Measurements from ENCODE around the gene ZC3H10. TPM values are rescaled to one million over a fixed set of nuclear protein-coding genes. Genes with fewer than 3 reads are reported as not detected.

Gene ZC3H10
- total RNA-seq, 4 donors from 2014 or later, result 3.1 to 9.1 (median 3.7) TPM

DNA sequence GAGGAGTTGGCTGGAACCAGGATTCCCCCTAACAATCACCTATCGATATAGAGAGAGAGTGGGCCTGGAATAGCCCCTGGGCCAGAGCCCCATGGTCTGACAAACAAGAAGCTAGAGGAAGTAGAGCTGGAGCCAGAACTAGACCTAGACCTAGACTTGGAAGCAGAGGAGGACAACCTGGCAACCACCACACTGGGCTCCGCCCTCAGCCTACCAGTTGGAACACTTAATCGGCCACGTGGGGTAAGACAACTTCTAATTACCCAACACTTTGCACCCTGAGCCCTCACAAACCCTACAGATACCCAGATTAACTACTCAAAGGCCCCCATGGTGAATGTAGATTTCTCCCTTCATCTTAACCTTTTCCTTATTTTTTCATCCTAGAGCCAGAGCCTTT, 18.3 kb upstream of the ZC3H10 start:
- Histone ChIP-seq H3K27ac (no peak overlapping the region), H3K36me3 (no peaks in the 10 kb centered on the region), H3K27me3 (no peaks in the 10 kb centered on the region), H3K9me3 (no peaks in the 10 kb centered on the region), H3K4me1 (peaks cover 7 to 12% of the 10 kb centered on the region in 2 donors), H3K4me3 (no peak overlapping the region)
- DNase-seq (no peak), ATAC-seq (no peak)
- TF ChIP-seq CTCF (IDR thresholded peaks at IDR 0.05 in 4 of 5, conservative IDR thresholded peaks at IDR 0.05 in 1 of 5) (no peak), POLR2A (IDR thresholded peaks at IDR 0.05) (no peak)
- intact Hi-C loops (cut with DNase I; ENCODE audit: low total_unique reads), result loop anchor here (5.0 to 10.0 kb wide), 2 partner anchors 102 to 285 kb away; partner anchors contain the start of genes ORMDL2, SARNP and SUOX
- in situ Hi-C loops (cut with MboI; ENCODE audit: low sequenced_read_pairs in 4 of 4), result loop anchor here in 2 of 4 donors (10.0 kb wide), 1 partner anchor 55 kb away; the partner anchor contains the start of gene RPS26 (in 2 of the 2)

DNA sequence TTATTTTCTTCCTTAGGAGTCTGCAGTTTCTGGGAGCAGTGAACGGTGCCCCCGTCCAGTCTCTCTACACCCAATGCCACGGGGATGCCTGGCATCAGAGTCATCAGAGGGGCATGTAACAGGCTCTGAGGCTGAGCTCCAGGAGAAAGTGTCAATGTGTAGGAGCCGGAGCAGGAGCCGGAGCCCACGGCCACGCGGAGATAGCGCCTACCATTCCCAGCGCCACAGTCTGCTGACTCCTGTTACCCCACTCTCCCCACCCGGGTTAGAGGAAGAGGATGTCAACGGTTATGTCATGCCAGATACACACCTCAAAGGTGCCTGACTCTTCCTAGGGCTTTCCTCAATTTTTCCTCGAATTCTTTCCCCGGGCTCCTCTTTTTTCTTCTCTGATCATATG, 17.0 kb upstream of the ZC3H10 start:
- peaks cover 17 to 22% of the 10 kb centered on the region in 2 donors for H3K4me1 ChIP-seq
- intact Hi-C loops (cut with DNase I; ENCODE audit: low total_unique reads) (loop anchor here (5.0 to 10.0 kb wide), 2 partner anchors 104 to 286 kb away; partner anchors contain the start of genes ORMDL2, SARNP and SUOX), in situ Hi-C loops (cut with MboI; ENCODE audit: low sequenced_read_pairs in 4 of 4) (loop anchor here in 2 of 4 donors (10.0 kb wide), 1 partner anchor 56 kb away; the partner anchor contains the start of gene RPS26 (in 2 of the 2))
- no peak overlapping the region for H3K4me3 ChIP-seq
- ATAC-seq, result no peak
- no peaks in the 10 kb centered on the region for H3K36me3 ChIP-seq
- no peaks in the 10 kb centered on the region for H3K9me3 ChIP-seq
- no peak for DNase-seq
- H3K27me3 ChIP-seq, result no peaks in the 10 kb centered on the region
- no peak overlapping the region for H3K27ac ChIP-seq
- TF ChIP-seq CTCF (IDR thresholded peaks at IDR 0.05 in 4 of 5, conservative IDR thresholded peaks at IDR 0.05 in 1 of 5), result no peak
- no peak for TF ChIP-seq POLR2A (IDR thresholded peaks at IDR 0.05)

DNA sequence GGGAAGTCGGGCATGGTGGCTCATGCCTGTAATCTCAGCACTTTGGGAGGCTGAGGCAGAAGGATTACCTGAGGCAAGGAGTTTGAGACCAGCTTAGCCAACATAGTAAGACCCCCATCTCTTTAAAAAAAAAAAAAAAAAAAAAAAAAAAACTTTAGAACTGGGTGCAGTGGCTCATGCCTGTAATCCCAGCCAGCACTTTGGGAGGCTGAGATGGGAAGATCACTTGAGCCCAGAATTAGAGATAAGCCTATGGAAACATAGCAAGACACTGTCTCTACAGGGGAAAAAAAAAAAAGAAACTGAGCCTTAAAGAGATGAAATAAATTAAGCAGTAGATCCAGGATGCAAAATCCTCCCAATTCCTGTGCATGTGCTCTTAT, 15.4 kb upstream of the ZC3H10 start:
- peaks cover 20 to 26% of the 10 kb centered on the region in 2 donors for H3K4me1 ChIP-seq
- in situ Hi-C loops (cut with MboI; ENCODE audit: low sequenced_read_pairs in 4 of 4) (loop anchor here in 2 of 4 donors (10.0 kb wide), 1 partner anchor 58 kb away; the partner anchor contains the start of gene RPS26 (in 2 of the 2)), intact Hi-C loops (cut with DNase I; ENCODE audit: low total_unique reads) (loop anchor here (5.0 to 10.0 kb wide), 2 partner anchors 105 to 288 kb away; partner anchors contain the start of genes ORMDL2, SARNP and SUOX)

GRCh38 chr12:56103066-56103711, 14.9 kb upstream of the ZC3H10 start:
- intact Hi-C loops (cut with DNase I; ENCODE audit: low total_unique reads), result loop anchor here (5.0 to 10.0 kb wide), 2 partner anchors 106 to 288 kb away; partner anchors contain the start of genes ORMDL2, SARNP and SUOX
- no peak for DNase-seq
- TF ChIP-seq POLR2A (IDR thresholded peaks at IDR 0.05), result no peak
- no peak for TF ChIP-seq CTCF (IDR thresholded peaks at IDR 0.05 in 4 of 5, conservative IDR thresholded peaks at IDR 0.05 in 1 of 5)
- peaks cover 20 to 26% of the 10 kb centered on the region in 2 donors for H3K4me1 ChIP-seq
- peak overlapping the region; percentile 85 to 93 (median 92) for H3K27ac ChIP-seq
- in situ Hi-C loops (cut with MboI; ENCODE audit: low sequenced_read_pairs in 4 of 4), result loop anchor here in 2 of 4 donors (10.0 kb wide), 1 partner anchor 58 kb away; the partner anchor contains the start of gene RPS26 (in 2 of the 2)
- H3K36me3 ChIP-seq, result peaks cover 2 to 17% of the 10 kb centered on the region in 2 donors
- H3K9me3 ChIP-seq, result no peaks in the 10 kb centered on the region
- H3K4me3 ChIP-seq, result peak overlapping the region; percentile 77 to 98 (median 84)
- no peaks in the 10 kb centered on the region for H3K27me3 ChIP-seq
- ATAC-seq, result no peak

More for the DNA sequence above, 15.4 kb upstream of the ZC3H10 start:
- ATAC-seq (no peak), DNase-seq (no peak)
- peaks cover 0 to 11% of the 10 kb centered on the region in 2 donors for H3K36me3 ChIP-seq
- H3K4me3 ChIP-seq, result peak overlapping the region in 1 of 4 donors; percentile 77
- no peaks in the 10 kb centered on the region for H3K9me3 ChIP-seq
- peak overlapping the region in 1 of 4 donors; percentile 93 for H3K27ac ChIP-seq
- H3K27me3 ChIP-seq, result no peaks in the 10 kb centered on the region
- TF ChIP-seq CTCF (IDR thresholded peaks at IDR 0.05 in 4 of 5, conservative IDR thresholded peaks at IDR 0.05 in 1 of 5), result no peak
